Measurements from ENCODE around the gene ZNF26.
"Not testable (repeated sequence)": the region's sequence is repeated elsewhere in the genome, so short reads cannot be mapped to it uniquely, and the experiment has no call there.

The ZNF26 gene

GRCh38 chr12:132952371-132953162, 33.6 kb upstream of the ZNF26 start:
- no peak overlapping the region for H3K4me3 ChIP-seq (replicated peaks in 1 of 2; ENCODE audit: low read depth in 2 of 2, low read length in 2 of 2)
- TF ChIP-seq CTCF (IDR thresholded peaks at IDR 0.05; ENCODE audit: low read depth, low read length) = no peak
- no peak for DNase-seq (ENCODE audit: low read depth in 2 of 2)

- no peak for TF ChIP-seq CTCF (IDR thresholded peaks at IDR 0.05; ENCODE audit: low read depth, low read length)
- no peak for DNase-seq (ENCODE audit: low read depth in 2 of 2)
- no peak overlapping the region for H3K4me3 ChIP-seq (replicated peaks in 1 of 2; ENCODE audit: low read depth in 2 of 2, low read length in 2 of 2)
Measured at GRCh38 chr12:132953163-132953425, 33.1 kb upstream of the ZNF26 start.

- TF ChIP-seq CTCF (IDR thresholded peaks at IDR 0.05; ENCODE audit: low read depth, low read length) = no peak
- no peak overlapping the region for H3K4me3 ChIP-seq (replicated peaks in 1 of 2; ENCODE audit: low read depth in 2 of 2, low read length in 2 of 2)
- DNase-seq (ENCODE audit: low read depth in 2 of 2) = no peak
Measured at GRCh38 chr12:132953771-132954170, 32.4 kb upstream of the ZNF26 start.

GRCh38 chr12:132954471-132955048, 31.6 kb upstream of the ZNF26 start:
- DNase-seq (ENCODE audit: low read depth in 2 of 2) = peak in 1 of 2 donors; percentile 7
- peak overlapping the region; percentile 62 to 78 for H3K4me3 ChIP-seq (replicated peaks in 1 of 2; ENCODE audit: low read depth in 2 of 2, low read length in 2 of 2)
- TF ChIP-seq CTCF (IDR thresholded peaks at IDR 0.05; ENCODE audit: low read depth, low read length) = no peak

GRCh38 chr12:132955094-132956010, 30.8 kb upstream of the ZNF26 start:
- peak overlapping the region; percentile 62 to 78 for H3K4me3 ChIP-seq (replicated peaks in 1 of 2; ENCODE audit: low read depth in 2 of 2, low read length in 2 of 2)
- no peak for TF ChIP-seq CTCF (IDR thresholded peaks at IDR 0.05; ENCODE audit: low read depth, low read length)
- peak; percentile 72 to 79 for DNase-seq (ENCODE audit: low read depth in 2 of 2)

GRCh38 chr12:132956011-132956788, 30.0 kb upstream of the ZNF26 start, which contains the start of gene ZNF605:
TSS of gene ZNF605 (minus strand) at chr12:132956306. CDS start at chr12:132945635, 10,671 bp downstream.
- peak; percentile 89 to 95 for DNase-seq (ENCODE audit: low read depth in 2 of 2)
- peak within 1 kb of the TSS; percentile 62 to 78 for H3K4me3 ChIP-seq (replicated peaks in 1 of 2; ENCODE audit: low read depth in 2 of 2, low read length in 2 of 2)
- TF ChIP-seq CTCF (IDR thresholded peaks at IDR 0.05; ENCODE audit: low read depth, low read length) = no peak

GRCh38 chr12:132961790-132962189, 24.4 kb upstream of the ZNF26 start:
- not testable (repeated sequence) for DNase-seq (ENCODE audit: low read depth in 2 of 2); H3K4me3 ChIP-seq (replicated peaks in 1 of 2; ENCODE audit: low read depth in 2 of 2, low read length in 2 of 2)
